Measurements from ENCODE around the gene P3H2. TPM values are rescaled to one million over a fixed set of nuclear protein-coding genes. Genes with fewer than 3 reads are reported as not detected.

Gene P3H2
- total RNA-seq, 4 donors from 2014 or later = 3.4 to 11.7 (median 7.4) TPM

DNA sequence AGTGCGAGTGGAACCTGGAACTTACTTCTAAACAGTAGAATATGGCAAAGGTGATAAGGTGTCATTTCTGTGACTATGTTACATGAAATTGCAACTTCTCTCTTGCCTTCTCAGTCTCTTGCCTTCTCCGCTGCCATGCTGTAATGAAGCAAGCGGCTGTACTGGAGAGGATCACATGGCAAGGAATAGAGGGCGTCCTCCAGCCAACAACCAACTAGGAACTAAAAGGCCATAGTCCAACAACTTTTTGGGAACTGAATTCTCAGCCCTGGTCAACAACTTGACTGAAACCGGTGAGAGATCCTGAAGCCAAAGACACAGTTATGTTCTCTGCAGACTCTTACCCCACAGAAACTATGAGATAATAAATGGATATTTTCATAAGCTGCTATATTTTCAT, 143.5 kb downstream of the P3H2 start:
- TF ChIP-seq, protein P1, sequence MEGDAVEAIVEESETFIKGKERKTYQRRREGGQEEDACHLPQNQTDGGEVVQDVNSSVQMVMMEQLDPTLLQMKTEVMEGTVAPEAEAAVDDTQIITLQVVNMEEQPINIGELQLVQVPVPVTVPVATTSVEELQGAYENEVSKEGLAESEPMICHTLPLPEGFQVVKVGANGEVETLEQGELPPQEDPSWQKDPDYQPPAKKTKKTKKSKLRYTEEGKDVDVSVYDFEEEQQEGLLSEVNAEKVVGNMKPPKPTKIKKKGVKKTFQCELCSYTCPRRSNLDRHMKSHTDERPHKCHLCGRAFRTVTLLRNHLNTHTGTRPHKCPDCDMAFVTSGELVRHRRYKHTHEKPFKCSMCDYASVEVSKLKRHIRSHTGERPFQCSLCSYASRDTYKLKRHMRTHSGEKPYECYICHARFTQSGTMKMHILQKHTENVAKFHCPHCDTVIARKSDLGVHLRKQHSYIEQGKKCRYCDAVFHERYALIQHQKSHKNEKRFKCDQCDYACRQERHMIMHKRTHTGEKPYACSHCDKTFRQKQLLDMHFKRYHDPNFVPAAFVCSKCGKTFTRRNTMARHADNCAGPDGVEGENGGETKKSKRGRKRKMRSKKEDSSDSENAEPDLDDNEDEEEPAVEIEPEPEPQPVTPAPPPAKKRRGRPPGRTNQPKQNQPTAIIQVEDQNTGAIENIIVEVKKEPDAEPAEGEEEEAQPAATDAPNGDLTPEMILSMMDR (IDR thresholded peaks at IDR 0.05) = no peak
- DNase-seq (ENCODE audit: low spot score) = no peak
- no peak for ATAC-seq (ENCODE audit: low FRiP score)

DNA sequence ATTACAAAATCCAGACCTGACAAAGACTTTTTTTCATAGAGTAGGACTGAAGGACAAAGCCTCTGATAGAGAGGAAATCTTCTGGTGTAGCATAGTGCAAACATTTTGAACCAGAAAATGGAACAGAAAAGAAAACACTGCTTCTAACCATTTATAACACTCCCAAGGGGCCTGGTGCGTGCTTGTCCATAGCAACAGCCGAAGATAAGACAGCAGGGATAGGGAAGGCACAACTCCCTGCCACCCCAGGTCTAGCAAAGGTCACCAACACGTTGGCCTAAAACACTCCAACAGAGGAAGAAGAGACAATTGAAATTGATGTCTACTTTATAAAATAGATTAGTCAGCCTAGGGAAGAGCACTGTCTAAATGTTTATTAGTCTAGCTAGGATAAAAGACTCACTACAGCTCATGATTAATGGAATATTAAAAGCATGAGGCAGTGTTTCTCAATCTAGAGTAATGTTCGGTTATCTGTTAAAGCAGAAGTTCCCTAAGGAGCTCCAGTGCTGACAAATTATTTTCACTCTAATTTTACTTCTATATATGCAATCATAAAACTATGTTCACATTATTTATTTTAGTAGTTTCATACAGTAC, 145.2 kb downstream of the P3H2 start:
- no peak for DNase-seq (ENCODE audit: low spot score)
- ATAC-seq (ENCODE audit: low FRiP score) = peak; percentile 90
- TF ChIP-seq, protein P1 (IDR thresholded peaks at IDR 0.05) = no peak

DNA sequence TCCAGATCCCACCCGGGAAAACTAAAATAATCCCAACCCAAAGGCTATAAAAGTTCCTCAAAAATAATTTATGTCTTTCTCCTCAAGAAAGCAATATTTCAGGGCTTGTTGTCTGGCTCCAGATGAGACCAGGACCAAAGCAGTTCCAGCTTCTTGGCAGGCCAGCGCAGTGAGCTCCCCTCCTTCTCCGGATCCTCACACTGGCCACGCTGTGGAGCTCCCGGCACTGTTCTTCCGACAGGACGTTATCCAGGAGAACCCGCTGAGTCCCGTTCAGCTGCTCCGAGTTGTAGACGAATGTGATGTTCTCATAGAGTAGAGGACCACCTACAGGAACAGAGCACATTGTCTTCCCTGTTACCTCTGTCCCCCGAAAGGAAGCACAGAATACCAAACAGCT, 146.3 kb downstream of the P3H2 start:
- ATAC-seq (ENCODE audit: low FRiP score) = no peak
- TF ChIP-seq, protein P1 (IDR thresholded peaks at IDR 0.05) = no peak

DNA sequence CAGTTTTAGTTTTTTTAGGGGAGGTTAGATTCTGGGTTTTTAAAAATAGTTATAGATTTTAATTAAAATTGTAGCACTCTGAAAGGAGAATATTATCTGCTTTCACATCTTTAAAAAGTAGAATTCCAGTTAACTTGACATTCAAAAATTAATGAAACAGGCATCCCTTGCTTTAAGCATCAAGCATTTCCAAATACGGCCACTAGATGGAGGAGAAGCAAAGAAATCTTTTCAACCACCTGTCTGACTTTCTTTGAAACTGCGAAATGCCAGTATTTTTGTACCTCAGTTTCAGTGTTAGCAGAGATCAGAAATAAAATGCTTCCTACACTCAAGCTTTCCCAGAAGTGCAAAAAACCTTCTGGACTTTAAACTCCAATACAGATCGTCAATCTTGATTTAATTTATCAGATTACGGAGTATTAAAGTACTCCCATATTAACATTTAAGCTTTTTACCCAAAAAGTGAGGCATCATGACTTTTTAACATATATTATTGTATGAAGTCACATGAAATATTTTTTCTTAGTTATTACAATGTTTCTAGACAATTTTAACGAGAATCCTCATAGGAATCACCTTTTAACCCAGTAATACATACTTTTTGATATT, 153.3 kb downstream of the P3H2 start:
- DNase-seq (ENCODE audit: low spot score) (no peak), ATAC-seq (ENCODE audit: low FRiP score) (no peak)
- TF ChIP-seq, protein P1 (IDR thresholded peaks at IDR 0.05) = peak in 2 of 3 donors; percentile 34 to 84

More for the DNA sequence above, 146.3 kb downstream of the P3H2 start:
- no peak for DNase-seq (ENCODE audit: low spot score)

DNA sequence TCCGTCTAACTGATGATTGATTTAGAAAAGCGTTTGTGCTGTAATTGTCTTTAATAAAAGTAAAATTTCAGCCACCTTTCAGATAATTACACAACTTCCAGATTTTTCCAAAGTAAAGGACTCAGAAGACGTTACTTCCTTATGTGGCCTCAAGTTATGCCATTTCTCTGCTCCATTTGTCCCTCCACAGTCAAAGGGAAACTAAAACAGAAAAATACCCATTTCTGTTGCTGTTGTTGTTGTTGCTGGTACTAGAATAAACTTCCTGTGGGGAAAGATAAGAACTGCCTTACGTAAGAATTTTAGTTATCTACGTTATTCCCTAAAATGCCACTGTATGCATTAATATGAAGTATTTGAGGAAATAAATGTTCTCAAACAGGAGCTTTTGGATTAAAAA, 153.9 kb downstream of the P3H2 start:
- ATAC-seq (ENCODE audit: low FRiP score) = no peak
- TF ChIP-seq, protein P1 (IDR thresholded peaks at IDR 0.05) = no peak
- no peak for DNase-seq (ENCODE audit: low spot score)

DNA sequence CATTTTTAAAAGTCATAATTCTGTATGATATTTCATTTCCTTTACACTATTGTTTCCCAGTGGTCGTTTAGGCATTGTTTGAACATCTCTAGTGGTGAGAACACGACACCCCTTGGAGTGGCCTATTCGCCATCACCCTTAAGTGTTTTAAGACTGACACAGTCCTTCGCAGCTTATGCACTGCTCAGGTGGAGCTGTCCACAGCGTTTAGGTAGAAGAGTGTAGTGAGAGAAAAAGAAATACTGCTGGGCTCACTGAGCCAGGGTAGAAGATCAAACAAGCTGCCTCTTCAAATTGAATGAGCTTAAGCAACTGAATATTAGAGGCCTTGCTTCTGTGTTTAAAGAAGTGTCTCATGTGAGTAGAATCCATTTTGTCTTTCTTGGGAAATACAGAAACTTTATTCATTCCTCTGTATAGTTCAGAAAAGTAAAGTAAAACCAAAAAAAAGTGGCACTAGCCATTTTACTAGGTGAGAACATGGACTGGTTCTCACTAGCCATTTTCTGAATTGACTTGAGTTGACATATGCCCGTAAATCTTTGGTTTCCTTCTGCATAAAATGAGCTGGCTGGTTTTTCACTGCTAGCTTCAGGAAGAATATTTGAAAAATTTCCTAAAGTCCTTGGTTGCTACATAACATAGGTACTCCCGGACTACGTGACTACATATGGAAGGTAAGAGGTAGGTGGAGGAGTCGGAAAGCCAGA, 155.9 kb downstream of the P3H2 start:
- ATAC-seq (ENCODE audit: low FRiP score) (no peak), DNase-seq (ENCODE audit: low spot score) (no peak)
- TF ChIP-seq, protein P1 (IDR thresholded peaks at IDR 0.05) = no peak

Data from omental fat pad (tissue), 4 donors.